GM12878 (cell line): ENCODE results near the gene DNAJB4. TPM values are rescaled to one million over a fixed set of nuclear protein-coding genes. Genes with fewer than 3 reads are reported as not detected.
A peak's percentile ranks its signal among the peaks of the same experiment; 100 is the strongest.
"Not testable (repeated sequence)": the region's sequence is repeated elsewhere in the genome, so short reads cannot be mapped to it uniquely, and the experiment has no call there.

Experiments
- ATAC-seq: fragments of 200-7000 bp; cut with Tn5 transposase; 3 replicates; pipeline ENCODE4 v1.9.1; 2020; ENCODE audit warnings: mild to moderate bottlenecking, moderate library complexity
- BruUV-seq: library from RNA; stranded (reverse); fragments of 400-500 nt; replicated peaks from 2 replicates; lab custom pipeline; 2021; lab: Mats Ljungman, UMichigan
- CTCF ChIA-PET: fragments of 300-600 bp; sonication (Branson Sonifier 250); formaldehyde crosslinking; extraction: SDS; loops from one replicate; lab custom pipeline; 2021; ENCODE audit warnings: inconsistent platforms; lab: Yijun Ruan, JAX
- POLR2A ChIA-PET: fragments of 350-600 bp; formaldehyde crosslinking; extraction: SDS; loops from one replicate; lab custom pipeline; 2021; ENCODE audit warnings: inconsistent platforms; lab: Charles Lee
- RAD21 ChIA-PET: fragments of 300-600 bp; sonication (Branson Sonifier 250); formaldehyde crosslinking; loops from one replicate; lab custom pipeline; 2023; ENCODE audit warnings: antibody characterized with exemption; ENCODE audit not compliant: unreplicated experiment; lab: Charles Lee
- SMC1A ChIA-PET: fragments of 300-600 bp; sonication (Branson Sonifier 250); formaldehyde crosslinking; loops from one replicate; lab custom pipeline; 2023; ENCODE audit not compliant: unreplicated experiment, uncharacterized antibody; lab: Charles Lee
- DNase-seq: peaks from one replicate; pipeline ENCODE4 v3.0.0-alpha.2; 2011; ENCODE audit warnings: low read depth, low spot score
- FAIRE-seq: peaks from 3 replicates; lab custom pipeline; 2011; peaks lifted over from hg19 to GRCh38; lab: Jason Lieb, UNC
- H2AFZ ChIP-seq: 2 replicates; pipeline ENCODE4 v1.6.0; 2011; ENCODE audit warnings: low read depth, low read length, control low read depth; ENCODE audit not compliant: control insufficient read depth
- H3K27ac ChIP-seq: 2 replicates; pipeline ENCODE4 v1.5.1; 2011; ENCODE audit warnings: control low read depth; ENCODE audit not compliant: control insufficient read depth, insufficient read depth
- H3K27me3 ChIP-seq, 2 experiments: replicated peaks in 1 of 2; 2 replicates each; pipeline versions ENCODE4 v1.6.0 to v1.6.1; 2011; ENCODE audit warnings: low read length in 1 of 2; ENCODE audit not compliant: control insufficient read depth in 2 of 2, insufficient read depth in 2 of 2
- H3K36me3 ChIP-seq, 2 experiments: 2 replicates each; pipeline ENCODE4 v1.5.1; 2011; ENCODE audit warnings: low read length in 1 of 2; ENCODE audit not compliant: control insufficient read depth in 2 of 2, insufficient read depth in 2 of 2
- H3K4me1 ChIP-seq: 2 replicates; pipeline ENCODE4 v1.6.1; 2011; ENCODE audit warnings: mild to moderate bottlenecking, low read length, moderate library complexity, mixed read lengths; ENCODE audit not compliant: control insufficient read depth, insufficient read depth
- H3K4me2 ChIP-seq: 2 replicates; pipeline ENCODE4 v1.6.0; 2011; ENCODE audit warnings: control low read depth; ENCODE audit not compliant: control insufficient read depth, insufficient read depth
- H3K4me3 ChIP-seq: fragments of 200-600 bp; sonication (generic); 2 replicates; pipeline ENCODE4 v1.5.1; 2016
- H3K79me2 ChIP-seq: 2 replicates; pipeline ENCODE4 v1.6.0; 2011; ENCODE audit warnings: low read length; ENCODE audit not compliant: control insufficient read depth, insufficient read depth
- H3K9ac ChIP-seq: 2 replicates; pipeline ENCODE4 v1.8.0; 2011; ENCODE audit warnings: low read length, control low read depth, mixed read lengths; ENCODE audit not compliant: control insufficient read depth, insufficient read depth
- H3K9me3 ChIP-seq: replicated peaks from 3 replicates; pipeline ENCODE4 v1.5.1; 2011; ENCODE audit warnings: mild to moderate bottlenecking, low read length; ENCODE audit not compliant: control insufficient read depth, insufficient read depth
- H4K20me1 ChIP-seq: 2 replicates; pipeline ENCODE4 v1.6.0; 2011; ENCODE audit not compliant: control insufficient read depth, insufficient read depth
- CBX5 ChIP-seq: sonication (generic); IDR thresholded peaks from 2 replicates; pipeline ENCODE4 v1.6.1; 2016; ENCODE audit warnings: low read depth, moderate library complexity, mild to moderate bottlenecking, inconsistent platforms
- WGBS: methylation state at CpG from one replicate; pipeline ENCODE4 v1.1.6; 2016; ENCODE audit warnings: low lambda C conversion rate; ENCODE audit not compliant: insufficient replicate concordance, insufficient coverage; ENCODE audit errors: missing lambda C conversion rate; 5-methylcytosine and 5-hydroxymethylcytosine counted together
- in situ Hi-C: fragments of 300-500 bp; cut with MboI; formaldehyde crosslinking; loops from 9 replicates; pipeline ENCODE4 v1.14.3; 2018; ENCODE audit warnings: mixed read lengths
- intact Hi-C: fragments of 100-400 bp; cut with micrococcal nuclease; formaldehyde crosslinking; loops from one replicate; pipeline ENCODE4 v1.14.2; 2022; ENCODE audit not compliant: unreplicated experiment
- polyA plus RNA-seq, 11 experiments: library from polyadenylated mRNA; depleted of rRNA in 4 of 11; unstranded in 6 of 11; stranded (reverse) in 5 of 11; fragments of >200 nt; fragmentation: Nextera tagmentation in 4 of 11; fragmentation: Illumina TruSeq in 1 of 11; extraction: Ambion mirVana in 4 of 11; extraction: Trizol in 1 of 11; gene quantifications; 1 replicate in 1 of 11; 2 replicates in 10 of 11; pipeline versions ENCODE4 v1.2.1 to v1.2.3, GENCODE V29; 2011 to 2016; ENCODE audit warnings: inconsistent platforms in 2 of 11, missing spikeins in 2 of 11, low read depth in 1 of 11
- total RNA-seq, 4 experiments: library from RNA; depleted of rRNA in 3 of 4; stranded (reverse); fragments of >200 nt in 3 of 4; fragmentation: Illumina TruSeq in 1 of 4; extraction: Trizol in 1 of 4; gene quantifications; 2 replicates each; pipeline versions ENCODE4 v1.2.1 to v1.2.3, GENCODE V29; 2013 to 2021
- TF ChIP-seq, protein P1 (sequence below): IDR thresholded peaks from 2 replicates; pipeline ENCODE4 v1.6.1; 2011; ENCODE audit warnings: borderline replicate concordance, low read depth, mild to moderate bottlenecking, moderate library complexity, low read length; ENCODE audit not compliant: insufficient read depth, poor library complexity, severe bottlenecking
- TF ChIP-seq, protein P2 (sequence below): fragments of 450-650 bp; IDR thresholded peaks from 2 replicates; pipeline ENCODE4 v1.6.1; 2017; ENCODE audit warnings: mild to moderate bottlenecking, moderate library complexity
- TF ChIP-seq, protein P3 (sequence below): fragments of 450-650 bp; IDR thresholded peaks from 2 replicates; pipeline ENCODE4 v1.6.1; 2017; ENCODE audit warnings: mild to moderate bottlenecking, moderate library complexity

Gene DNAJB4
- total and polyA plus RNA-seq, 10 of the 15 experiments (the other 5 are each of a cell fraction or from before 2014, with no cell fraction given): 3.8 to 10.5 (median 6.6) TPM

DNA sequence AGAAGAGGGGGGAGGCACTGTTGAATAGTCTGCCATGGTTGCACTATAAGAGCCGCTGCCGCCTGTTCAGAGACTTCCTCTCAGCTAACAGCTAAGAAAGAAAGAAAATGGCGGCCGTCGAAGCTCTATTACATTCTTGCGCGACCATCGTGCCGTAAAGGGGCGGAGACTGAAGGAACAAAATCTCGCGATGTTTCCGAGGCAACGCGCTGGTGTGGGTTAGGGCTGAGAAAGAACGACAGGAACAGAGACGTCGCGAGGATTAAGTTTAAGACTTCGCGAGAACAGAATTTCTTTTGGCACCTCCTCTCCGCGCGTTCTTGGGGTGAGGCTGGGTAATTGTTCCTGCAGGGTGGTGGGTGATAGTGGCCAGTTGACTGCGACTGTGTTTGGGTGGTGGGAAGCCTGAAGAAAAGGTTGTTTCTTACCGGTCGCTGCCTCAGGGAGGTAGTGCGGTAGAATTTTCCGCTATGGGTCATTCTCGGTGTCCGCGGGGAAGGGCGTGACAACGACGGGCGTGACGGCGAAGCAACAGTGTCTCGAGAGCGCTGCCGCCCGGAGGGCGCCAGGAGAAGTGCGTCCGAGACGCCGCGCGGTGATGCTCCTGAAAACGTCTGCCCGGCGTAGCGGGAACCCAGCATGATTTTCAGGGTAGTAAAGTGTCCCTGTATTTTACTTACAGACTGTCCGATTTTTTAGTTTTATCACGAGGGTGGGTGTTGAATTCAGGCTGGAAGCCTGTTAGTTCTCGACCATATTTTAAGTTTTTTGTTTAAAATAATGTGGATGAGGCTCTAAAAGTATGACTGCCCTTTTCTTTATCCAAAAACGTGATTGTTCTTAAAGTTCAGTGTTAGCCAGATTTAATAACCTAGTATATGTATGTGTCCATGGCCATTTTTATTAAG is 25.5 kb upstream of the DNAJB4 start, which contains the start of gene FUBP1 (continued):
- TF ChIP-seq, protein P1, sequence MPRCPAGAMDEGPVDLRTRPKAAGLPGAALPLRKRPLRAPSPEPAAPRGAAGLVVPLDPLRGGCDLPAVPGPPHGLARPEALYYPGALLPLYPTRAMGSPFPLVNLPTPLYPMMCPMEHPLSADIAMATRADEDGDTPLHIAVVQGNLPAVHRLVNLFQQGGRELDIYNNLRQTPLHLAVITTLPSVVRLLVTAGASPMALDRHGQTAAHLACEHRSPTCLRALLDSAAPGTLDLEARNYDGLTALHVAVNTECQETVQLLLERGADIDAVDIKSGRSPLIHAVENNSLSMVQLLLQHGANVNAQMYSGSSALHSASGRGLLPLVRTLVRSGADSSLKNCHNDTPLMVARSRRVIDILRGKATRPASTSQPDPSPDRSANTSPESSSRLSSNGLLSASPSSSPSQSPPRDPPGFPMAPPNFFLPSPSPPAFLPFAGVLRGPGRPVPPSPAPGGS: no peak
- TF ChIP-seq CBX5: no peak

DNA sequence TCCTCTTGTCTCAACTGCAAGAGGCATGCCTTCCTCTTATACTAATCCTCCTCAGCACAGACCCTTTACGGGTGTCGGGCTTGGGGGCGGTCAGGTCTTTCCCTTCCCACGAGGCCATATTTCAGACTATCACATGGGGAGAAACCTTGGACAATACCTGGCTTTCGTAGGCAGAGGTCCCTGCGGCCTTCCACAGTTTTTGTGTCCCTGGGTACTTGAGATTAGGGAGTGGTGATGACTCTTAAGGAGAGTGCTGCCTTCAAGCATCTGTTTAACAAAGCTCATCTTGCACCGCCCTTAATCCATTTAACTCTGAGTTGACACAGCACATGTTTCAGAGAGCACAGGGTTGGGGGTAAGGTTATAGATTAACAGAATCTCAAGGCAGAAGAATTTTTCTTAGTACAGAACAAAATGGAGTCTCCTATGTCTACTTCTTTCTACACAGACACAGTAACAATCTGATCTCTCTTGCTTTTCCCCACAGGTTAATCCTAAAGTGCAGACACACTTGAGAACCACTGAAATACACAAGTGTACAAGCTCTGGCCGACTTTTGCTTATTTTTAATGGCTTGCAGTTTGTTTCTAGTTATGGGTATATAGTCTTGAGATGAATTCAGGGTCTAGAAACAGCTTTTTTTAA is 21.3 kb upstream of the DNAJB4 start:
- FAIRE-seq: not testable (repeated sequence)
- POLR2A ChIA-PET: interaction anchor here (0.6 to 1.4 kb wide), 2 partner anchors 21 to 25 kb away, joined by 3 read pairs; partner anchors contain the start of gene DNAJB4

More for the DNA sequence above, 21.3 kb upstream of the DNAJB4 start:
- H3K4me1 ChIP-seq, H3K9ac ChIP-seq, BruUV-seq, H4K20me1 ChIP-seq, H3K27ac ChIP-seq, H3K36me3 ChIP-seq, DNase-seq, in situ Hi-C loops, ATAC-seq, intact Hi-C loops, H3K9me3 ChIP-seq, H3K4me2 ChIP-seq, H3K27me3 ChIP-seq, H3K4me3 ChIP-seq, H2AFZ ChIP-seq: not testable (repeated sequence)
- SMC1A ChIA-PET: interaction anchor here (1.3 to 1.5 kb wide), 3 partner anchors 17 to 22 kb away, joined by 3 to 6 read pairs (median 4); partner anchors contain the start of gene DNAJB4
- H3K79me2 ChIP-seq: peaks cover 34% of the 10 kb centered on the region
- RAD21 ChIA-PET: interaction anchor here (1.0 kb wide), 1 partner anchor 131 kb away, joined by 5 read pairs; no protein-coding TSS in a partner anchor
- CTCF ChIA-PET: interaction anchor here (1.5 to 2.1 kb wide), 2 partner anchors 12 to 21 kb away, joined by 3 to 7 read pairs; partner anchors contain the start of gene DNAJB4
- TF ChIP-seq, protein P2, sequence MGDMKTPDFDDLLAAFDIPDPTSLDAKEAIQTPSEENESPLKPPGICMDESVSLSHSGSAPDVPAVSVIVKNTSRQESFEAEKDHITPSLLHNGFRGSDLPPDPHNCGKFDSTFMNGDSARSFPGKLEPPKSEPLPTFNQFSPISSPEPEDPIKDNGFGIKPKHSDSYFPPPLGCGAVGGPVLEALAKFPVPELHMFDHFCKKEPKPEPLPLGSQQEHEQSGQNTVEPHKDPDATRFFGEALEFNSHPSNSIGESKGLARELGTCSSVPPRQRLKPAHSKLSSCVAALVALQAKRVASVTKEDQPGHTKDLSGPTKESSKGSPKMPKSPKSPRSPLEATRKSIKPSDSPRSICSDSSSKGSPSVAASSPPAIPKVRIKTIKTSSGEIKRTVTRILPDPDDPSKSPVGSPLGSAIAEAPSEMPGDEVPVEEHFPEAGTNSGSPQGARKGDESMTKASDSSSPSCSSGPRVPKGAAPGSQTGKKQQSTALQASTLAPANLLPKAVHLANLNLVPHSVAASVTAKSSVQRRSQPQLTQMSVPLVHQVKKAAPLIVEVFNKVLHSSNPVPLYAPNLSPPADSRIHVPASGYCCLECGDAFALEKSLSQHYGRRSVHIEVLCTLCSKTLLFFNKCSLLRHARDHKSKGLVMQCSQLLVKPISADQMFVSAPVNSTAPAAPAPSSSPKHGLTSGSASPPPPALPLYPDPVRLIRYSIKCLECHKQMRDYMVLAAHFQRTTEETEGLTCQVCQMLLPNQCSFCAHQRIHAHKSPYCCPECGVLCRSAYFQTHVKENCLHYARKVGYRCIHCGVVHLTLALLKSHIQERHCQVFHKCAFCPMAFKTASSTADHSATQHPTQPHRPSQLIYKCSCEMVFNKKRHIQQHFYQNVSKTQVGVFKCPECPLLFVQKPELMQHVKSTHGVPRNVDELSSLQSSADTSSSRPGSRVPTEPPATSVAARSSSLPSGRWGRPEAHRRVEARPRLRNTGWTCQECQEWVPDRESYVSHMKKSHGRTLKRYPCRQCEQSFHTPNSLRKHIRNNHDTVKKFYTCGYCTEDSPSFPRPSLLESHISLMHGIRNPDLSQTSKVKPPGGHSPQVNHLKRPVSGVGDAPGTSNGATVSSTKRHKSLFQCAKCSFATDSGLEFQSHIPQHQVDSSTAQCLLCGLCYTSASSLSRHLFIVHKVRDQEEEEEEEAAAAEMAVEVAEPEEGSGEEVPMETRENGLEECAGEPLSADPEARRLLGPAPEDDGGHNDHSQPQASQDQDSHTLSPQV: peak; percentile 94; the same call in 1 of the 2 replicates
- TF ChIP-seq, protein P3, sequence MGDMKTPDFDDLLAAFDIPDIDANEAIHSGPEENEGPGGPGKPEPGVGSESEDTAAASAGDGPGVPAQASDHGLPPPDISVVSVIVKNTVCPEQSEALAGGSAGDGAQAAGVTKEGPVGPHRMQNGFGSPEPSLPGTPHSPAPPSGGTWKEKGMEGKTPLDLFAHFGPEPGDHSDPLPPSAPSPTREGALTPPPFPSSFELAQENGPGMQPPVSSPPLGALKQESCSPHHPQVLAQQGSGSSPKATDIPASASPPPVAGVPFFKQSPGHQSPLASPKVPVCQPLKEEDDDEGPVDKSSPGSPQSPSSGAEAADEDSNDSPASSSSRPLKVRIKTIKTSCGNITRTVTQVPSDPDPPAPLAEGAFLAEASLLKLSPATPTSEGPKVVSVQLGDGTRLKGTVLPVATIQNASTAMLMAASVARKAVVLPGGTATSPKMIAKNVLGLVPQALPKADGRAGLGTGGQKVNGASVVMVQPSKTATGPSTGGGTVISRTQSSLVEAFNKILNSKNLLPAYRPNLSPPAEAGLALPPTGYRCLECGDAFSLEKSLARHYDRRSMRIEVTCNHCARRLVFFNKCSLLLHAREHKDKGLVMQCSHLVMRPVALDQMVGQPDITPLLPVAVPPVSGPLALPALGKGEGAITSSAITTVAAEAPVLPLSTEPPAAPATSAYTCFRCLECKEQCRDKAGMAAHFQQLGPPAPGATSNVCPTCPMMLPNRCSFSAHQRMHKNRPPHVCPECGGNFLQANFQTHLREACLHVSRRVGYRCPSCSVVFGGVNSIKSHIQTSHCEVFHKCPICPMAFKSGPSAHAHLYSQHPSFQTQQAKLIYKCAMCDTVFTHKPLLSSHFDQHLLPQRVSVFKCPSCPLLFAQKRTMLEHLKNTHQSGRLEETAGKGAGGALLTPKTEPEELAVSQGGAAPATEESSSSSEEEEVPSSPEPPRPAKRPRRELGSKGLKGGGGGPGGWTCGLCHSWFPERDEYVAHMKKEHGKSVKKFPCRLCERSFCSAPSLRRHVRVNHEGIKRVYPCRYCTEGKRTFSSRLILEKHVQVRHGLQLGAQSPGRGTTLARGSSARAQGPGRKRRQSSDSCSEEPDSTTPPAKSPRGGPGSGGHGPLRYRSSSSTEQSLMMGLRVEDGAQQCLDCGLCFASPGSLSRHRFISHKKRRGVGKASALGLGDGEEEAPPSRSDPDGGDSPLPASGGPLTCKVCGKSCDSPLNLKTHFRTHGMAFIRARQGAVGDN: peak; percentile 75
- WGBS: 96% methylated on average over 8 of the region's 8 CpGs
